ENCODE data around the gene HEATR3.

Gene HEATR3

DNA sequence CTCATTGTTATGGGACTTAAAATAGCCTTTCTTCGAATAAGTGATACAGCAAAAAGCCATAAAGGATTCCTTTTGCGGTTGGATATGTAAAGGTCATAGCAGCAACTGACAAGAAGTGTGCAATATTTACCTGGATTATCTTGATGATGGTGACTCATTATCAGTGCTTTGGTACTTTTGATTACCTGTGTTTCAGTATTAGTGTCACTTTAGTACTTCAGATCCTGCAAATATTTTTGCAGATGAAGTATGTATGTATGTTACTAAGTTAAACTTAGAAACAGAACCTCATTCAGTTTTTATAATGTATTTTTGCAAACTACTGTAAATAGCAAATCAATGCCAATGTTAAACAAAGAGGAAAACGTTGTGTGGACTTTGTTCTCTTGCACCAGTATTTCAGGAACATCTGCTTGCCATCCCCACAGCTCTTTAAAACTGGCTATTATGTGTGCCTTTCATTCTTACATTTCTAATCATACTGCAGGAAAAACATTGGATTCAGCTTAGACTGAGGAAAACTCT lies 30.2 kb upstream of the HEATR3 start:
- H4K20me1 ChIP-seq (ENCODE audit: insufficient read depth): no peaks in the 10 kb centered on the region
- TF ChIP-seq, protein P1, sequence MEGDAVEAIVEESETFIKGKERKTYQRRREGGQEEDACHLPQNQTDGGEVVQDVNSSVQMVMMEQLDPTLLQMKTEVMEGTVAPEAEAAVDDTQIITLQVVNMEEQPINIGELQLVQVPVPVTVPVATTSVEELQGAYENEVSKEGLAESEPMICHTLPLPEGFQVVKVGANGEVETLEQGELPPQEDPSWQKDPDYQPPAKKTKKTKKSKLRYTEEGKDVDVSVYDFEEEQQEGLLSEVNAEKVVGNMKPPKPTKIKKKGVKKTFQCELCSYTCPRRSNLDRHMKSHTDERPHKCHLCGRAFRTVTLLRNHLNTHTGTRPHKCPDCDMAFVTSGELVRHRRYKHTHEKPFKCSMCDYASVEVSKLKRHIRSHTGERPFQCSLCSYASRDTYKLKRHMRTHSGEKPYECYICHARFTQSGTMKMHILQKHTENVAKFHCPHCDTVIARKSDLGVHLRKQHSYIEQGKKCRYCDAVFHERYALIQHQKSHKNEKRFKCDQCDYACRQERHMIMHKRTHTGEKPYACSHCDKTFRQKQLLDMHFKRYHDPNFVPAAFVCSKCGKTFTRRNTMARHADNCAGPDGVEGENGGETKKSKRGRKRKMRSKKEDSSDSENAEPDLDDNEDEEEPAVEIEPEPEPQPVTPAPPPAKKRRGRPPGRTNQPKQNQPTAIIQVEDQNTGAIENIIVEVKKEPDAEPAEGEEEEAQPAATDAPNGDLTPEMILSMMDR (conservative IDR thresholded peaks at IDR 0.05; ENCODE audit: low read depth, low read length): no peak
- no peaks in the 10 kb centered on the region for H3K27me3 ChIP-seq (ENCODE audit: insufficient read depth, low read depth)
- H3K4me1 ChIP-seq (ENCODE audit: low read depth, poor library complexity, severe bottlenecking): peaks cover 13% of the 10 kb centered on the region
- no peak overlapping the region for H3K9ac ChIP-seq
- no peak overlapping the region for H2AFZ ChIP-seq (ENCODE audit: low read depth)
- H3K4me3 ChIP-seq (IDR thresholded peaks at IDR 0.05; ENCODE audit: insufficient read depth, low read depth, low read length): no peak overlapping the region
- H3K27ac ChIP-seq: no peak overlapping the region
- H3K36me3 ChIP-seq (ENCODE audit: insufficient read depth): no peaks in the 10 kb centered on the region
- H3K4me2 ChIP-seq: no peak overlapping the region
- H3K79me2 ChIP-seq (ENCODE audit: insufficient read depth, low read depth): no peaks in the 10 kb centered on the region

DNA sequence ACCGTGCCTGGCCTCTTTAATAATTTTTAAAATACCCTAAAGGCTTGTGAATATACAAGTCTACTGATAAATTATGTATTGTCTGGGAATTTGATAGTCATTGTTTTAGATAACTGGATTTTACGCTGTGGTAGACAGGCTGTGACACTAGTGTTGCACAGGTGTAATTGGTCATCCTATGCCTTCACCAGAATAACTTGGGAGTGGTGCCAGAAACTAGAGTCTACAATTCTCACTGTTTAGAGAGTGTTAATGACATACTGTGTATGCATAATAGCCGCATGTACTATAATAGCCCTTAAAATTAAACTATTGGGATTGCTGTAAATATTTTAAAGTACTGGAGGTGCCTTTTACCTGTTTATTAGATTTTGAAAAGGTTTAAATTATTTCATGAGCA lies 29.3 kb upstream of the HEATR3 start:
- Histone ChIP-seq H3K4me1 (ENCODE audit: low read depth, poor library complexity, severe bottlenecking) (peaks cover 13% of the 10 kb centered on the region), H2AFZ (ENCODE audit: low read depth) (no peak overlapping the region), H3K4me3 (IDR thresholded peaks at IDR 0.05; ENCODE audit: insufficient read depth, low read depth, low read length) (no peak overlapping the region), H3K4me2 (no peak overlapping the region), H3K27ac (no peak overlapping the region), H3K27me3 (ENCODE audit: insufficient read depth, low read depth) (no peaks in the 10 kb centered on the region), H3K9ac (no peak overlapping the region), H3K36me3 (ENCODE audit: insufficient read depth) (no peaks in the 10 kb centered on the region), H4K20me1 (ENCODE audit: insufficient read depth) (no peaks in the 10 kb centered on the region), H3K79me2 (ENCODE audit: insufficient read depth, low read depth) (no peaks in the 10 kb centered on the region)
- TF ChIP-seq, protein P1 (conservative IDR thresholded peaks at IDR 0.05; ENCODE audit: low read depth, low read length): no peak

DNA sequence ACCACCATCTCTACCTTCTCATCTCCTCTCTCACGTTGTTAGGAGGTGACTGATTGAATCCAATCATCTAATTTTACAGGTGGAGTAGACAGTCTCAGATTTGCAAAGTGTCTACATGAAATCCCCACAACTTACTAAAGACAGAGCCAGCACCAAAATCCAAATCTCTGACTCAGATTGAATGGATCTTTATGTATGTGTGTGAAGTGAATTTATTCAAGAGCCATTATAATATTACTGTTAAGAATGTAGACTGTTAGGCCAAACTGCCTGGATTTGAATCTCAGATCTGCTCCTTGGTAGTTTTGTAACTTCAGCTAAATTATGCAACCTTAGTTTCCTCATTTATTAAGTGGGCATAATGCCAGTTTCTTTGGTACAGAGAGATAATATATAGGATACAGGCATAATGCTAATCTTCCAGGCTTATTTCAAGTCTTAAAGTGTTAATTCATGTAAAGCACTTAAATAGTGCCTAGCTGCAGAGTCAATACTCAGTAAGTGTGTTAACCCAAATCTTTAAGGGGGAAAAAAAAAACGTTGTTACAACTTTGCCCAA lies 28.0 kb upstream of the HEATR3 start:
- Histone ChIP-seq H3K79me2 (ENCODE audit: insufficient read depth, low read depth) (no peaks in the 10 kb centered on the region), H3K4me1 (ENCODE audit: low read depth, poor library complexity, severe bottlenecking) (peaks cover 13% of the 10 kb centered on the region), H3K36me3 (ENCODE audit: insufficient read depth) (no peaks in the 10 kb centered on the region), H3K4me2 (no peak overlapping the region), H3K9ac (no peak overlapping the region), H3K27ac (no peak overlapping the region), H3K27me3 (ENCODE audit: insufficient read depth, low read depth) (no peaks in the 10 kb centered on the region), H4K20me1 (ENCODE audit: insufficient read depth) (no peaks in the 10 kb centered on the region), H2AFZ (ENCODE audit: low read depth) (no peak overlapping the region), H3K4me3 (IDR thresholded peaks at IDR 0.05; ENCODE audit: insufficient read depth, low read depth, low read length) (no peak overlapping the region)
- TF ChIP-seq, protein P1 (conservative IDR thresholded peaks at IDR 0.05; ENCODE audit: low read depth, low read length): no peak

DNA sequence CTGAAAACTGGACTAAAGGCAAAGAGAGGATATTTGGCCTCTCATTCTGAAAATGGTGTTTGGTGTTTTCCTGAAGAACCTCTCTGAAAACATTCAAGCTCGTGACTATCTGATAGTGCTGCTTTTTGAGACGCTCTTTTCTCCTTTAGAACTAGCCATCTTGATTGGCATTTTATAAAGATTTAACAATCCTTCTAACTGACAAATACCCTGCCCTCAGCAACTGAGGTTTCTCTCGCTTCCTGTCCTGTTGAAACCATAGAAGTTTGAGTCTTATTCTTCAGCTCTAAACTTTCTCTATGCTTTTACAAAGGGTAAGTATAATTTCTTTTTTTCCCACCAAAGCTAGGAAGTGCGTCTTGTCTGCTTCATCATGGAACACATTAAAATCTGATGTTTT lies 27.5 kb upstream of the HEATR3 start:
- peaks cover 13% of the 10 kb centered on the region for H3K4me1 ChIP-seq (ENCODE audit: low read depth, poor library complexity, severe bottlenecking)
- no peak overlapping the region for H2AFZ ChIP-seq (ENCODE audit: low read depth)
- H3K79me2 ChIP-seq (ENCODE audit: insufficient read depth, low read depth): no peaks in the 10 kb centered on the region
- H3K27me3 ChIP-seq (ENCODE audit: insufficient read depth, low read depth): no peaks in the 10 kb centered on the region
- TF ChIP-seq, protein P1 (conservative IDR thresholded peaks at IDR 0.05; ENCODE audit: low read depth, low read length): no peak
- no peak overlapping the region for H3K4me2 ChIP-seq
- H4K20me1 ChIP-seq (ENCODE audit: insufficient read depth): no peaks in the 10 kb centered on the region
- H3K36me3 ChIP-seq (ENCODE audit: insufficient read depth): no peaks in the 10 kb centered on the region
- H3K27ac ChIP-seq: no peak overlapping the region
- H3K4me3 ChIP-seq (IDR thresholded peaks at IDR 0.05; ENCODE audit: insufficient read depth, low read depth, low read length): no peak overlapping the region
- H3K9ac ChIP-seq: no peak overlapping the region

Data from KMS-11 (cell line).